Measurements from ENCODE around the gene RALGDS. TPM values are rescaled to one million over a fixed set of nuclear protein-coding genes. Genes with fewer than 3 reads are reported as not detected.

The RALGDS gene
- polyA plus RNA-seq, 1 donor (not counting 4 experiments of a cell fraction or from before 2014, with no cell fraction given): 22.6 TPM

DNA sequence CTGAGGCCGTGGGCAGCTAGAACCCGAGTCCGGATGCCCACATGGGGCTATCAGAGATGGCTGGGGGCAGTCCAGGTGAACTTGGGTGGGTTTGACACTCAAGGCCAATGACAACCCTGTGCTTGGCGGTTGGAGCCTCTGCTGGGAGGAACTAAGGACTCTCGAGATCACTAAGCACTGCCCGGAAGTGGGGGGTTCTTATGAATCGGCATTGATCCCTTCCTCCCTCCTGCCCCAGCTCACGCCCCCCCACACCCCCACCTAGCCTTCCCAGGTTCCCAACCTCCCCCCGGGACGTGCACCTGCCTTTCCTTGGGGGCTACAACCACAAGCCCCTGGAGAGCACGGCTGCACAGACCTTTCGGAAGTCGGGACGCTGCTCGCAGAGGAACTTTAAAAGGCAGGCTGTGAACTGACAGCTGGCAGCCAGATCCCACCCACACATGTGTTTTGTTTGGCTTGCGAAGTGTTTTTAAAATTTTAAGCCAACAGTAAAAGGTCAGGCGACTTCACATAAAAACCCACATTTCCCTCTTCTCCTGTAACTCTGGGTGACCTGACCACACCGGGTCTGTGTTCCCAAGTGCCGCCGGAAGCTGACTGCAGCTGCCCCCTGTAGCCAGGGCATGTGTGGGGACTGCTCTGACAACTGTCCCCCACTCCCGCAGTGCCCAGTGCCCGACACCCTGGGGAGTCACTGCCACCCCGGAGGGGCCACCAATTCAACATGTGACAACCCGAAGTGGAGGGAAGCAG lies 5.1 kb upstream of the RALGDS start:
- peaks cover 17% of the 10 kb centered on the region for H4K20me1 ChIP-seq (ENCODE audit: control insufficient read depth, extremely low read depth, insufficient read depth, low read length)
- no peak for TF ChIP-seq CTCF (optimal IDR thresholded peaks at IDR 0.05 in 1 of 3, IDR thresholded peaks at IDR 0.05 in 1 of 3, conservative IDR thresholded peaks at IDR 0.05 in 1 of 3; ENCODE audit: extremely low read depth in 1 of 3, insufficient read depth in 2 of 3, low read length in 3 of 3)
- TF ChIP-seq EZH2 (IDR thresholded peaks at IDR 0.05; ENCODE audit: low read length): no peak
- no peak overlapping the region for H3K27ac ChIP-seq (ENCODE audit: control insufficient read depth, insufficient read depth, low read length)
- no peak overlapping the region for H3K4me3 ChIP-seq (ENCODE audit: control insufficient read depth in 2 of 3, extremely low read depth in 1 of 3, insufficient read depth in 2 of 3, low read depth in 1 of 3, low read length in 3 of 3)
- FAIRE-seq (no peak), DNase-seq (ENCODE audit: low read depth, low spot score) (no peak)
- peaks cover 27% of the 10 kb centered on the region for H3K4me1 ChIP-seq (ENCODE audit: control insufficient read depth, extremely low read depth, insufficient read depth, low read length)
- H3K9me3 ChIP-seq (ENCODE audit: control insufficient read depth, low read depth, low read length): no peaks in the 10 kb centered on the region
- peaks cover 5% of the 10 kb centered on the region for H3K79me2 ChIP-seq (ENCODE audit: control insufficient read depth, insufficient read depth, low read length)
- no peak overlapping the region for H3K9ac ChIP-seq (ENCODE audit: control insufficient read depth, extremely low read depth, insufficient read depth, low read length)
- H3K9me1 ChIP-seq (ENCODE audit: control insufficient read depth, extremely low read depth, insufficient read depth, low read length): no peaks in the 10 kb centered on the region
- H3K27me3 ChIP-seq (ENCODE audit: control insufficient read depth, extremely low read depth, insufficient read depth, low read length): no peaks in the 10 kb centered on the region
- peaks cover 0 to 3% of the 10 kb centered on the region in 2 experiments for H3K36me3 ChIP-seq (ENCODE audit: control insufficient read depth in 2 of 2, extremely low read depth in 1 of 2, insufficient read depth in 2 of 2, low read length in 2 of 2)
- dilution Hi-C loops (cut with MboI; ENCODE audit: extremely low pct_ligation_motif_present, low sequenced_read_pairs): no loop called here
- no peak overlapping the region for H3K4me2 ChIP-seq (ENCODE audit: control insufficient read depth, extremely low read depth, insufficient read depth, low read depth, low read length)
- H2AFZ ChIP-seq (ENCODE audit: control insufficient read depth, low read length): no peak overlapping the region

DNA sequence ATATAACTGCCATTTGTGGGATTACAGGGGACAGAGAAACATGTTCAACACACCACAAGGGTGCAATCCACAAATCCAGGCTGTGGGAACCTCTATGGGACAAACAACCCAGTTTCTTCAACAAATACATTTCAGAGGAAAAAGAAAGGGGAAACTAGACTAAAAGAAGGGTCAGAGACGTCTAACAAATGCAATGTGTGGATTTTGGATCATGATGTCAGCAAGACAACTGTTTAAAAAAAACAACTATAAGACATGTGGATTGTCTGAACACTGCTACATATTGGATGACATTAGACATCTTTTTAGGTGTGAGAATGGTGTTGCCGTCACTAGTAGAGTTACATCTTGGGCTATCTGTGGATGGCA lies 3.9 kb upstream of the RALGDS start:
- H3K27ac ChIP-seq (ENCODE audit: control insufficient read depth, insufficient read depth, low read length): no peak overlapping the region
- peaks cover 32% of the 10 kb centered on the region for H3K4me1 ChIP-seq (ENCODE audit: control insufficient read depth, extremely low read depth, insufficient read depth, low read length)
- no peak overlapping the region for H3K9ac ChIP-seq (ENCODE audit: control insufficient read depth, extremely low read depth, insufficient read depth, low read length)
- peaks cover 5% of the 10 kb centered on the region for H3K79me2 ChIP-seq (ENCODE audit: control insufficient read depth, insufficient read depth, low read length)
- no peaks in the 10 kb centered on the region for H3K27me3 ChIP-seq (ENCODE audit: control insufficient read depth, extremely low read depth, insufficient read depth, low read length)
- no peak overlapping the region for H3K4me2 ChIP-seq (ENCODE audit: control insufficient read depth, extremely low read depth, insufficient read depth, low read depth, low read length)
- FAIRE-seq: no peak
- H3K9me1 ChIP-seq (ENCODE audit: control insufficient read depth, extremely low read depth, insufficient read depth, low read length): no peaks in the 10 kb centered on the region
- no peak overlapping the region for H2AFZ ChIP-seq (ENCODE audit: control insufficient read depth, low read length)
- peaks cover 0 to 2% of the 10 kb centered on the region in 2 experiments for H3K36me3 ChIP-seq (ENCODE audit: control insufficient read depth in 2 of 2, extremely low read depth in 1 of 2, insufficient read depth in 2 of 2, low read length in 2 of 2)
- TF ChIP-seq EZH2 (IDR thresholded peaks at IDR 0.05; ENCODE audit: low read length) (no peak), CTCF (optimal IDR thresholded peaks at IDR 0.05 in 1 of 3, IDR thresholded peaks at IDR 0.05 in 1 of 3, conservative IDR thresholded peaks at IDR 0.05 in 1 of 3; ENCODE audit: extremely low read depth in 1 of 3, insufficient read depth in 2 of 3, low read length in 3 of 3) (no peak)
- dilution Hi-C loops (cut with MboI; ENCODE audit: extremely low pct_ligation_motif_present, low sequenced_read_pairs): no loop called here
- peaks cover 17% of the 10 kb centered on the region for H4K20me1 ChIP-seq (ENCODE audit: control insufficient read depth, extremely low read depth, insufficient read depth, low read length)
- no peaks in the 10 kb centered on the region for H3K9me3 ChIP-seq (ENCODE audit: control insufficient read depth, low read depth, low read length)
- no peak for DNase-seq (ENCODE audit: low read depth, low spot score)
- H3K4me3 ChIP-seq (ENCODE audit: control insufficient read depth in 2 of 3, extremely low read depth in 1 of 3, insufficient read depth in 2 of 3, low read depth in 1 of 3, low read length in 3 of 3): no peak overlapping the region
